Measurements from ENCODE around the gene TMEM181.
"Not testable (repeated sequence)": the region's sequence is repeated elsewhere in the genome, so short reads cannot be mapped to it uniquely, and the experiment has no call there.

Gene TMEM181

GRCh38 chr6:158643836-158644230, 83.9 kb downstream of the TMEM181 start:
- DNase-seq (ENCODE audit: low spot score) = no peak

- DNase-seq (ENCODE audit: low spot score) = peak; percentile 86
Measured at GRCh38 chr6:158644231-158645063, 84.6 kb downstream of the TMEM181 start, which contains the start of gene DYNLT1. TSS of gene DYNLT1 (minus strand) at chr6:158644743. CDS start at chr6:158644708, 35 bp downstream.

- DNase-seq (ENCODE audit: low spot score) = no peak
Measured at GRCh38 chr6:158645064-158646022, 85.5 kb downstream of the TMEM181 start.

GRCh38 chr6:158646023-158646910, 86.4 kb downstream of the TMEM181 start:
- no peak for DNase-seq (ENCODE audit: low spot score)

GRCh38 chr6:158647501-158647900, 87.6 kb downstream of the TMEM181 start:
- no peak for DNase-seq (ENCODE audit: low spot score)

GRCh38 chr6:158648682-158649131, 88.8 kb downstream of the TMEM181 start:
- DNase-seq (ENCODE audit: low spot score) = no peak

- DNase-seq (ENCODE audit: low spot score) = peak; percentile 59
Measured at GRCh38 chr6:158649289-158650143, 89.6 kb downstream of the TMEM181 start, which contains the start of gene SYTL3. TSS of gene SYTL3 (plus strand) at chr6:158650054. CDS start at chr6:158663269, 13,215 bp downstream.

- not testable (repeated sequence) for DNase-seq (ENCODE audit: low spot score)
Measured at GRCh38 chr6:158651981-158652737, 92.3 kb downstream of the TMEM181 start.

GRCh38 chr6:158653577-158654354, 93.9 kb downstream of the TMEM181 start:
- no peak for DNase-seq (ENCODE audit: low spot score)

- DNase-seq (ENCODE audit: low spot score) = peak; percentile 70
Measured at GRCh38 chr6:158654498-158654897, 94.6 kb downstream of the TMEM181 start.

GRCh38 chr6:158654960-158655489, 95.1 kb downstream of the TMEM181 start:
- DNase-seq (ENCODE audit: low spot score) = peak; percentile 38

GRCh38 chr6:158655569-158656450, 95.9 kb downstream of the TMEM181 start:
- no peak for DNase-seq (ENCODE audit: low spot score)

- DNase-seq (ENCODE audit: low spot score) = not testable (repeated sequence)
Measured at GRCh38 chr6:158656986-158657385, 97.1 kb downstream of the TMEM181 start.

GRCh38 chr6:158660333-158660754, 100.5 kb downstream of the TMEM181 start:
- no peak for DNase-seq (ENCODE audit: low spot score)

GRCh38 chr6:158661156-158661685, 101.3 kb downstream of the TMEM181 start:
- no peak for DNase-seq (ENCODE audit: low spot score)

GRCh38 chr6:158662607-158662953, 102.7 kb downstream of the TMEM181 start:
- DNase-seq (ENCODE audit: low spot score) = no peak

GRCh38 chr6:158662954-158663624, 103.2 kb downstream of the TMEM181 start:
- DNase-seq (ENCODE audit: low spot score) = no peak

All from globus pallidus (tissue), 1 donor.